Liver (tissue), 3 donors: ENCODE results near the gene GPC1.

Experiments used
- CTCF ChIP-seq: fragments of 150-350 bp; IDR thresholded peaks from 2 replicates; pipeline ENCODE4 v1.5.1; 2017; ENCODE audit warnings: improper control_type of control experiment, low read depth, low read length; ENCODE audit not compliant: missing input control
- EGR1 ChIP-seq, 2 donors: IDR thresholded peaks; 2 replicates each; pipeline ENCODE4 v1.6.1; 2016 to 2018; ENCODE audit warnings: antibody characterized with exemption in 2 of 2, low read depth in 2 of 2
- FOXA1 ChIP-seq: IDR thresholded peaks from 2 replicates; pipeline ENCODE4 v1.6.1; 2016; ENCODE audit warnings: antibody characterized with exemption
- GABPA ChIP-seq, 2 donors: IDR thresholded peaks in 1 of 2; conservative IDR thresholded peaks in 1 of 2; 2 replicates each; pipeline ENCODE4 v1.6.1; 2016; ENCODE audit warnings: antibody characterized with exemption in 2 of 2, mild to moderate bottlenecking in 1 of 2, moderate library complexity in 1 of 2
- HNF4A ChIP-seq, 2 donors: conservative IDR thresholded peaks; 2 replicates each; pipeline ENCODE4 v1.6.1; 2016; ENCODE audit warnings: antibody characterized with exemption in 2 of 2, mild to moderate bottlenecking in 2 of 2
- HNF4G ChIP-seq: IDR thresholded peaks from 2 replicates; pipeline ENCODE4 v1.6.1; 2016; ENCODE audit warnings: antibody characterized with exemption
- JUND ChIP-seq, 2 donors: IDR thresholded peaks; 2 replicates each; pipeline ENCODE4 v1.6.1; 2016; ENCODE audit warnings: antibody characterized with exemption in 2 of 2
- MAX ChIP-seq: IDR thresholded peaks from 2 replicates; pipeline ENCODE4 v1.6.1; 2016; ENCODE audit warnings: antibody characterized with exemption
- RAD21 ChIP-seq, 2 donors: IDR thresholded peaks; 2 replicates each; pipeline ENCODE4 v1.6.1; 2016; ENCODE audit warnings: antibody characterized with exemption in 2 of 2, mild to moderate bottlenecking in 2 of 2
- REST ChIP-seq: IDR thresholded peaks from 2 replicates; pipeline ENCODE4 v1.6.1; 2016; ENCODE audit warnings: antibody characterized with exemption, mild to moderate bottlenecking
- RXRA ChIP-seq, 2 donors: IDR thresholded peaks; 2 replicates each; pipeline ENCODE4 v1.6.1; 2017 to 2018; ENCODE audit warnings: antibody characterized with exemption in 2 of 2, mild to moderate bottlenecking in 1 of 2
- SP1 ChIP-seq: IDR thresholded peaks from 2 replicates; pipeline ENCODE4 v1.6.1; 2018; ENCODE audit warnings: antibody characterized with exemption, mild to moderate bottlenecking
- TAF1 ChIP-seq: conservative IDR thresholded peaks from 2 replicates; pipeline ENCODE4 v1.6.1; 2016; ENCODE audit warnings: antibody characterized with exemption, mild to moderate bottlenecking
- YY1 ChIP-seq: IDR thresholded peaks from 2 replicates; pipeline ENCODE4 v1.6.1; 2016; ENCODE audit warnings: antibody characterized with exemption, mild to moderate bottlenecking
- donor health status: healthy.
- donor health status: healthy.

GRCh38 chr2:240412975-240413812 lies 22.3 kb upstream of the GPC1 start:
- TF ChIP-seq CTCF: no peak
- no peak for TF ChIP-seq JUND (IDR thresholded peaks at IDR 0.05)
- TF ChIP-seq TAF1: no peak
- no peak for TF ChIP-seq REST
- no peak for TF ChIP-seq GABPA (IDR thresholded peaks at IDR 0.05 in 1 of 2, conservative IDR thresholded peaks at IDR 0.05 in 1 of 2)
- no peak for TF ChIP-seq RAD21 (IDR thresholded peaks at IDR 0.05)
- TF ChIP-seq YY1: no peak
- TF ChIP-seq MAX: no peak
- TF ChIP-seq RXRA (IDR thresholded peaks at IDR 0.05): no peak
- TF ChIP-seq HNF4G: no peak
- no peak for TF ChIP-seq HNF4A (conservative IDR thresholded peaks at IDR 0.05)
- no peak for TF ChIP-seq SP1
- no peak for TF ChIP-seq FOXA1
- no peak for TF ChIP-seq EGR1 (IDR thresholded peaks at IDR 0.05; ENCODE audit: low read depth in 2 of 2)
